OCI-LY1 (cell line): ENCODE data around the gene ADCYAP1R1.

Experiments used
- H2AFZ ChIP-seq: fragments of 200-600 bp; sonication (generic), shearing (Covaris generic); 2 replicates; pipeline ENCODE4 v1.6.0; 2014; ENCODE audit warnings: antibody characterized with exemption, mild to moderate bottlenecking, low read length
- H3F3A ChIP-seq: fragments of 200-600 bp; sonication (generic), shearing (Covaris generic); 2 replicates; pipeline ENCODE4 v1.6.0; 2014; ENCODE audit warnings: mild to moderate bottlenecking, antibody characterized with exemption, low read length, moderate library complexity; ENCODE audit not compliant: insufficient read depth
- H3K27ac ChIP-seq: fragments of 200-600 bp; sonication (generic); 2 replicates; pipeline ENCODE4 v1.5.1; 2014; ENCODE audit warnings: low read length, mixed run types, mild to moderate bottlenecking, low read depth; ENCODE audit not compliant: poor library complexity, severe bottlenecking
- H3K27me3 ChIP-seq: fragments of 200-600 bp; sonication (generic); 2 replicates; pipeline ENCODE4 v1.6.0; 2014; ENCODE audit warnings: antibody characterized with exemption, mild to moderate bottlenecking, low read length, moderate library complexity; ENCODE audit not compliant: insufficient read depth
- H3K36me3 ChIP-seq: fragments of 200-600 bp; sonication (generic); 2 replicates; pipeline ENCODE4 v1.6.1; 2014; ENCODE audit warnings: mild to moderate bottlenecking, antibody characterized with exemption, low read length, moderate library complexity, mixed read lengths; ENCODE audit not compliant: insufficient read depth
- H3K4me1 ChIP-seq: fragments of 200-600 bp; sonication (generic); 2 replicates; pipeline ENCODE4 v1.5.1; 2014; ENCODE audit warnings: mild to moderate bottlenecking, low read length, moderate library complexity; ENCODE audit not compliant: insufficient read depth, severe bottlenecking
- H3K4me2 ChIP-seq: fragments of 200-600 bp; sonication (generic), shearing (Covaris generic); 2 replicates; pipeline ENCODE4 v1.6.1; 2014; ENCODE audit warnings: low read length
- H3K4me3 ChIP-seq: fragments of 200-600 bp; sonication (generic); 2 replicates; pipeline ENCODE4 v1.5.1; 2014; ENCODE audit warnings: low read length, low read depth, mild to moderate bottlenecking, mixed read lengths; ENCODE audit not compliant: poor library complexity, severe bottlenecking
- H3K79me2 ChIP-seq: fragments of 200-600 bp; shearing (Covaris generic); 2 replicates; pipeline ENCODE4 v1.6.1; 2016; ENCODE audit warnings: mixed run types, low read length, mixed read lengths; ENCODE audit not compliant: insufficient read depth
- H3K9ac ChIP-seq: fragments of 200-600 bp; sonication (generic), shearing (Covaris generic); 2 replicates; pipeline ENCODE4 v1.6.1; 2014; ENCODE audit warnings: mild to moderate bottlenecking, low read length, mixed read lengths
- H3K9me2 ChIP-seq: fragments of 200-600 bp; sonication (generic), shearing (Covaris generic); 2 replicates; pipeline ENCODE4 v1.6.1; 2014; ENCODE audit warnings: low read depth, mild to moderate bottlenecking, low read length, mixed read lengths
- H3K9me3 ChIP-seq: fragments of 200-600 bp; shearing (Covaris generic); 2 replicates; pipeline ENCODE4 v1.6.1; 2014; ENCODE audit warnings: low read length, mixed read lengths
- H4K20me1 ChIP-seq: fragments of 200-600 bp; sonication (generic), shearing (Covaris generic); 2 replicates; pipeline ENCODE4 v1.6.0; 2016; ENCODE audit warnings: mild to moderate bottlenecking, low read length; ENCODE audit not compliant: insufficient read depth
- EZH2 ChIP-seq: fragments of 200-600 bp; sonication (generic), shearing (Covaris generic); IDR thresholded peaks from 2 replicates; pipeline ENCODE4 v1.8.0; 2017; ENCODE audit warnings: borderline replicate concordance, mixed run types, mild to moderate bottlenecking, antibody characterized with exemption, low read length, moderate library complexity, mixed read lengths
- TF ChIP-seq, protein P1 (sequence below): fragments of 200-600 bp; sonication (generic), shearing (Covaris generic); IDR thresholded peaks from 2 replicates; pipeline ENCODE4 v1.5.1; 2017; ENCODE audit warnings: mild to moderate bottlenecking, antibody characterized with exemption, low read length, moderate library complexity, mixed read lengths

ADCYAP1R1 gene

DNA sequence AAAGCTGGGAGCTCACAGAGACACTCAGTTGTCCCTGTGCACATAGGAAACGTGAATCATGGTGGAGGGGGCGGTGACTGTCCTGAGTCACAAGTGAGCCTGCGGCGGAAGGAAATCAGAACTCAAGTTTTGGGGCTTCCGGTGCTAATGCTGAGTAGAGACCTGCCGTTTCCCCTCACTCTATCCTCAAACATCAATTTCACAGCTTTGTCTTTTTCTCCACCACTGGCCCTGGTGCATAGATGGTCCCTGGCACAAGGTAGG lies 21.9 kb downstream of the ADCYAP1R1 start:
- Histone ChIP-seq H3K9ac (no peak overlapping the region), H3K4me2 (no peak overlapping the region), H4K20me1 (no peaks in the 10 kb centered on the region), H3K4me1 (no peaks in the 10 kb centered on the region), H3K4me3 (no peak overlapping the region), H3K27me3 (no peaks in the 10 kb centered on the region; the same call in 1 of the 2 replicates), H3K79me2 (no peaks in the 10 kb centered on the region), H3K27ac (no peak overlapping the region), H3F3A (no peaks in the 10 kb centered on the region), H2AFZ (no peak overlapping the region), H3K9me2 (no peaks in the 10 kb centered on the region), H3K9me3 (no peaks in the 10 kb centered on the region), H3K36me3 (no peaks in the 10 kb centered on the region)
- TF ChIP-seq EZH2: no peak
- TF ChIP-seq, protein P1, sequence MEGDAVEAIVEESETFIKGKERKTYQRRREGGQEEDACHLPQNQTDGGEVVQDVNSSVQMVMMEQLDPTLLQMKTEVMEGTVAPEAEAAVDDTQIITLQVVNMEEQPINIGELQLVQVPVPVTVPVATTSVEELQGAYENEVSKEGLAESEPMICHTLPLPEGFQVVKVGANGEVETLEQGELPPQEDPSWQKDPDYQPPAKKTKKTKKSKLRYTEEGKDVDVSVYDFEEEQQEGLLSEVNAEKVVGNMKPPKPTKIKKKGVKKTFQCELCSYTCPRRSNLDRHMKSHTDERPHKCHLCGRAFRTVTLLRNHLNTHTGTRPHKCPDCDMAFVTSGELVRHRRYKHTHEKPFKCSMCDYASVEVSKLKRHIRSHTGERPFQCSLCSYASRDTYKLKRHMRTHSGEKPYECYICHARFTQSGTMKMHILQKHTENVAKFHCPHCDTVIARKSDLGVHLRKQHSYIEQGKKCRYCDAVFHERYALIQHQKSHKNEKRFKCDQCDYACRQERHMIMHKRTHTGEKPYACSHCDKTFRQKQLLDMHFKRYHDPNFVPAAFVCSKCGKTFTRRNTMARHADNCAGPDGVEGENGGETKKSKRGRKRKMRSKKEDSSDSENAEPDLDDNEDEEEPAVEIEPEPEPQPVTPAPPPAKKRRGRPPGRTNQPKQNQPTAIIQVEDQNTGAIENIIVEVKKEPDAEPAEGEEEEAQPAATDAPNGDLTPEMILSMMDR: no peak

DNA sequence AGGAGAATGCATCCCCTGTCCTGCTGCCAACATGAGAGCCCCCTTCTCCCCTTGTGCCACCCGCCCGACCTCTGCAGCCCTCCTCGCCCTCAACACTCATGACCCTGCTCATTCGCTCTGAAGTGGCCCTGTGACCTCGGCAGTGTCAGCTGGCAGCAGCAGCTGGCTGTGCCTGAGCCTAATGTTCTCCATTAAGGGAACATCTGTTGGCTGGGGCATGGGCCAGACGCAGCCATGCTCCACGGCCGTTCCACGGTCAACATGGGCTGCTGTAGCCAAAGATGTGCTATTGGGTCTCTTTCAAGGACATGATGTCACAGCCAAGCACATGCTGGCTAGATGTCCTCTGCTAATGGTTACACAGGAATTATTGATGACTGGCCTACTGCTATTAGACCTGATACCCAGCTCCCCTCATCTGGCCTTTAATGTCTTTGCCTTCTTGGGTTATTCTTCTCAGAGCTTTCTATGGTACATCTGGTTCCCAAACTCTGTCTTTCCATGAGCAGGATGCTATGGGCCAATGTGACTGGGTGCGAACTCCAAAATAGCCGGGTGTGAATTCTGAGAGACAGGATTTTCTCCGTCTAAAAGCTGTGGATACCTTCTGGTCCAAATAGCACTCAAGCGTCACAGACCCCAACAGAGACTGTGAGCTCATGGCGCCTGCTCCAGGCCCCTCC lies 22.4 kb downstream of the ADCYAP1R1 start:
- Histone ChIP-seq H3F3A (no peaks in the 10 kb centered on the region), H3K36me3 (no peaks in the 10 kb centered on the region), H3K9me3 (no peaks in the 10 kb centered on the region), H3K79me2 (no peaks in the 10 kb centered on the region), H3K4me1 (no peaks in the 10 kb centered on the region), H3K27me3 (no peaks in the 10 kb centered on the region; the same call in 1 of the 2 replicates), H3K9me2 (no peaks in the 10 kb centered on the region), H3K4me3 (no peak overlapping the region), H3K9ac (no peak overlapping the region), H2AFZ (no peak overlapping the region), H3K4me2 (no peak overlapping the region), H4K20me1 (no peaks in the 10 kb centered on the region), H3K27ac (no peak overlapping the region)
- TF ChIP-seq, protein P1: no peak
- no peak for TF ChIP-seq EZH2

DNA sequence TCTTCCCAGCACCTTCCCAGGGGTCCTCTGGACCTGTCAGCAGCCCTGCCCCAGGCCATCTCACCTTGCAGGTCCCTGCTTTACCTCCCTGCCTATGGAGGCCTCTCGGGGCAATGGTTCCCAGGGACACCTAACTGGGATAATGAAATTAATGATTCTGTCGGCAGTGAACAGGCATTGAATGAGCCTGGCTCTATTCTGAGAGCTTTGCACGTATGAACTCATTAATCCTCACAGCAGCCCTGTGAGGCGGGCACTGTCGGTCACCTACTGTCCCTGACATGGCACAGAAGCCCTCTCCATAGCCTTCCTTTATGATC lies 22.9 kb downstream of the ADCYAP1R1 start:
- Histone ChIP-seq H3K27me3 (no peaks in the 10 kb centered on the region; the same call in 1 of the 2 replicates), H3K4me3 (no peak overlapping the region), H4K20me1 (no peaks in the 10 kb centered on the region), H3F3A (no peaks in the 10 kb centered on the region), H3K9ac (no peak overlapping the region), H3K9me2 (no peaks in the 10 kb centered on the region), H3K27ac (no peak overlapping the region), H3K79me2 (no peaks in the 10 kb centered on the region), H3K4me2 (no peak overlapping the region), H3K9me3 (no peaks in the 10 kb centered on the region), H2AFZ (no peak overlapping the region), H3K4me1 (no peaks in the 10 kb centered on the region), H3K36me3 (no peaks in the 10 kb centered on the region)
- TF ChIP-seq, protein P1: no peak
- TF ChIP-seq EZH2: no peak
